Measurements from ENCODE around the gene SLC38A5.
"Not testable (repeated sequence)": the region's sequence is repeated elsewhere in the genome, so short reads cannot be mapped to it uniquely, and the experiment has no call there.

The SLC38A5 gene

DNA sequence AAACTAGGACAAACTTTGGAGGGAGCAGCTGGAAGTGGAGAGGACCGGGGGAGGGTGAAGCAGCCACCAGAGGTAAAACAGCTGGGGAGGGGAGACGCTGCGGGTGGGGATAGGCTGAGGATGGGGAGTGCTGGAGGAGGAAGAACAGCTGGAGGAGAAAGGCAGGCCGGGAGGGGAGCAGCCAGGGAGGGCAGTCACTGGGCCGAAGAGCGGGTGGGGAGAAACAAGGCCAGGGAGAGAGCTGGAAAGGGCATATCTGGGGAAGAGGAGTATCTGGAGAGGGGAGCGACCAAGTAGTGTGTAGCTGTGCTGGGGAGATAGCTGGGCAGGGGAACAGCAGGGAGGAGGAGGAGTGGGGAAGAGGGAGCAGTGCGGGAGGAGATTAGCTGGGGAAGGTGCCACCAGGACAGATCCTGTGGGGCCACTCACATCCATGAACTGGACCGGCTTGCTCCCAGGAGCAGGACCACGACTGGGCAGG is 2.7 kb downstream of the SLC38A5 start:
- DNase-seq: no peak

DNA sequence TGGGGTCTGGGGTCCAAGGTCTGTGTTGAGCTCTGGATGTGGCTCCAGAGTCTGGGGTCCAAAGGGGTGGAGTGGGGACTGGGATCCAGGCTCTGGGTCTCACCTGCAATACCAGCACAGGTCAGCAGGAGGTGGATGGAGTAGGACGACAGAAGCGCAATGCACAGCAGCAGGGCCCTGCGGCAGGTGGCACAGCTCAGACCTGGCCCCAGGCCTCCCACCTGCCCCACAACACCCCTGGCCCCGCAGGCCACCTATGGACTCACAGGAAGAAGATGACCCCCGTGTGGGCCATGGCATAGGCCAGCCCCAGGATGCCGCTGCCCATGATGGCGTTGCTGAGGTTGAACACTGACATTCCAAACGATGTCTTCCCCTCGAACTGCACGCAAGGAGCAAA is 3.4 kb downstream of the SLC38A5 start:
- DNase-seq: no peak

DNA sequence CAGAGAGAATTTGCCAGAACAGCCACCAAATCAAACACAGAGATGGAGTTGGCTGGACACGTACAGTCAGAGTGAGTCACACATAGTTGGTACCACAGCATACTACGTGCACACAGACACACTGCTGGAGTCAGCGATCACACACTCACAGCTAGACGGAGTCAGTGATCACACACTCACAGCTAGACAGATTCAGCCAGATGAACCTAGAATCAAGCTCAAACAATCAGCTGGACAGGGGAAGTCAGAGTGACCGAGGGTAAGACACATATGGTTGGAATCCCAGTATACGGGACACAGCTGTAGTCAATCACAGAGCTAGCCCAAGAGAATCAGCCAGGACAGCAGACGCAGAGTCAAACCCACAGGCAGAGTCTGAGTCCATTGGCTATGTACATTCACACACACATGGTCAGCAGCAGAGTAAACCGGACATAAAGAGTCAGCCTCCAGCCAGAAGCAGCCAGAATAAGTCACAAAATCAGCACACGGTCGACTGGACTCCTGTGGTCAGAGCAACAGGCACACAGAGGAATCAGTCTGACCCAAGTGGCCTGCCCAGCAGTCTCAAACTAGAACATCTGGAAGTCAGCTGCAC is 4.6 kb downstream of the SLC38A5 start:
- DNase-seq: no peak

DNA sequence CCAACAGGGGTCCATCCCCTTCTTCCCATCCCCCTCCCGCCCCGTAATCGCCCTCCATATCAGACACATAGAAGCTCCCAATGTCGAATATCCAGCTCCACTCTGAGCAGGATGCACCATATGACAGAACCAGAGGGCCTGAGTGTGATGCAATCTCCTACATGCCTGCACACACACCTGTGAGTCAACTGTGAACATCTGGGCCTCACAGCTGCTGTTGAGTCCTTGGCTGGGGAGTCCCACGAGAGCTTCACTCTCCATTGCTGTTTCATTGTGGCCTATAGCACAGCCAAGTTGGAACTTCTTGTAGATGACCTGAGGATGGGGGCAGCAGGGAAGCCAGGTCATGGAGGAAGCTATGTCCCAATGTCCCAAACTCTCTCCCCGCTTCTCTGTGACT is 8.2 kb downstream of the SLC38A5 start:
- no peak for DNase-seq

DNA sequence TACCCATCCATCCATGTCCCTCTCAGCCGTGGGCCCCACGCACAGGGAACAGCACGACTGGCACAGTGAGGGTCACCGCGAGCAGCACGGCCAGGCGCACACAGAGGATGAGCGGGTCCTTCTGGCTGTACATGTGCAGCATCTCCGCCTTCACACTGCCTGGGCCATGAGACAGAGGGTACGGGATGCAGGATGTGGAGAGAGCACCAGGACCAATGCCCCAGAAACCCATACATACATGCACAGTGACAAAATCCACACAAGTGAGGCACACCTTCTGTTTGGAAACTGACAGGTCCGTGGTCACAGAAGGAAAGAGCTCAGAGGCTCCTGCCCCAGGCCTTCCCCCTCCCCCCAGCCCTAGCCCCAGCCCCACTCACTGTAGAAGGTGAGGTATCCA is 9.5 kb downstream of the SLC38A5 start:
- no peak for DNase-seq

DNA sequence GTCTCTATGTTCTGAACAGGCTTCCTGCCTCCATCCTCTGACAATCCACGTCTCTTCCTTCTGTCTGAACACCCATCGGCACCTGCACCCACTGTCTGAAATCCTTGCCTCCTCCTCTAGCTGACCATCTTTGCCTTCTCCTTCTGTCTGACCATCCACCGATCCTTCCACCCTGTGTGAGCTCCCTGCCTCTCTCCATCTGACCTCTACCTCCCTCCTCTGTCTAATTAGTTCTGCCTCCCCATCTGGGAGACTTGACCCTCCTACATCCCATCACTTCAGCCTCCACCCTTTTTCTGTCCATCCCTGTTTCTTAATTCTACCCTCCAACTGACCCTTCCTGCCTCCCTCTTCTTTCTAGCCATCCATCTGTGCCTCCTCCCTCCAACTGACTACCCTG is 10.0 kb downstream of the SLC38A5 start:
- no peak for DNase-seq

DNA sequence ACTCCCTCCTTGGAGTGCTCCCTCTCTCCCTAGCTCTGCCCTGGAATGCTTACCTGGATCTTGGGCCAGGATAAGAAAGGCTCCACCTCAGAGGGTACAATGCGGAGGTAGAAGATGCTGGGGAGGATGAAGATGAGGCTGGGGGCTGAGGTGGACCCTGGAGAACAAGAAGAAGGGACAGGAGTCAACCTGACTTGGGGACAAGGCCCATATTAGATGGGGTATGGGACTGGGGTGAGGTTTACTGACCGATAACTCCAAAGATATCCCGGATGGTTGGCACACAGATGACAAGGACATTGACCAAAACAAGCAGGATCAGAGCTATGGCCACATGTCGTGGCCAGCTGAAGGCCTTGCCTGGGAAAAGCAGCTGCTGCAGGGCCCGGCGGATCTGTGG is 10.6 kb downstream of the SLC38A5 start:
- DNase-seq: no peak

DNA sequence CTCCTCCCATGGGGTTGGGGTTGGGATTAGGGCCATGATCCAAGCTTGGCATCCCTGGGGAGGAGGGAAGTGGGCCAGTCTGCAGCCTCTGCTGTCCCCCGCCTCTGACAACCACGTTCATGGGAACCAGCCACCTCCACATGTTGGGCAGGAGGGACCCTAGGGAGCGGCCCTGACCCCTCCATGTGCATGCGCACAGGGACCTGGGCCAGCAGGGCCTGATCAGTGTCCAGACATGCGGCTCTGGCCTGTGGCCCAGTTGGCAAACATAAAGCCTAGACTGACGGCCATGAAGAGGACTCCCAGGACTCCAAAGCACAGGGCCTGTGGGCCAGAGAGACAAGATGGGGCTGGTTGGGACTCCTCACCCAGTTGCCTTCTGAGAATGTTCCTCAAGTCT is 11.3 kb downstream of the SLC38A5 start:
- DNase-seq: no peak

DNA sequence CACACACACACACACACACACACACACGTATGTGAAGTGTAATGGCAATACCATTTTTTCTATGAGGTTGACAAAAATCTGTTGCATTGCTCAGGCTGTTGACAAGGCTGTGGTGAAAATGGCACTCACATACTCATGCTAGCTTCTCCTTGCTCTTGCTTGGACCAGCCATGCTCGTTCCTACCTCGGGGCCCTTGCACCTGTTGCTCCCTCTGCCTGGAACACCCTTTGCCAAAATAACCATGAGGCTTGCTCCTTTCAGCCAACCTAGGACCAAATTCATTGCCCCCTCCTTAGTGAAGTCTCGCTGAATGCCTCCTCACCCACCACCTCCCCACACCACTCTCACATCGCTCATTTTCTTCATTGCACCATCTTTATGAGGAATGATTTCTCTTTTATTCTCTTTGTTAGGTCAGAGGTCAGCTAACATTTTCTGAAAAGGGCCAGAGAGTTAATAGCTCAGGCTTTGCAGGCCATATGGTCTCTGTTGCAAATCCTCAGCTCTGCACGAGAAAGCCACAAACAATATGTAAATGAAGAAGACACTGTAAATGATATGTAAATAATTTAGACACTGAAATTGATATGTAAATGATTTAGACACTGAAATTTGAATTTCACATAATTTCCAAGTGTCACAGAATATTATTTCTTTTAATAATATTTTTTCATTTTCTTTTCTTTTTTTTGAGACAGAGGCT is 13.3 kb downstream of the SLC38A5 start:
- DNase-seq: no peak

DNA sequence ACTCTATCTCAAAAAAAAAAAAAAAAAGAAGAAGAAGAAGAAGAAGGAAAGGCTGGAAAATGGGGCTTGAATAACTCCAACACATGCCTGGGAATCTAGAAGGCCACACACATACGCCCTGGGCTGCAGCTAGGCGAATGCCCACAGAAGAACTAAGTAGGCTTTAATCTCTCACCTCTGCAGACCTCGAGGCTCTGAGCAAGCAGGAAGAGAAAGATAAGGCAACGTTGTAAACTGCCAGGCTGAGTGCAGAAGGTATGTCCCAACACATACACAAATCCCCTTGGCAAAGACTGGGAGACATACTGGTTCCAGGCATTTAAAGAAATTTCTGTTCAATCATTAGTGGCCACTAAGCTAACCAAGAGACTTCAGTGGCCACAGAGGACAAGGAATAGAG is 18.4 kb downstream of the SLC38A5 start:
- no peak for DNase-seq

DNA sequence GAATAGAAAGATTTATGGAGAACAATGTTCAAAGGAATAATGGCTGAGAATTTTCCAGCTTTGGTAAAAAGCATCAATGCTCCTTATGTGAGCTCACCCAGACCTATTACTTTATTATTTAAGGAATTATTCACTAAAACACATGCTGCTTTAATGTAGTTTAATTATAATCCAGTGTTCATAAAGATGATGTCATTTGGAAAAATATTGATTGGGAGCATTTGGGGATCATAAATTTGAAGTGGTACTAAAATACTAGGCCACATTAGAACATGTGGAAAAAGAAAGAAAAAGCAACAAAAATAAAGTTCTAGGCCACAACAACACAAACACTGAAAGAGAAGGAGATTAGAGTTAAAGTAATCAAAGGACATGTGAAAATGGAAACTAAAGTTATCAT is 20.0 kb downstream of the SLC38A5 start:
- DNase-seq: no peak

DNA sequence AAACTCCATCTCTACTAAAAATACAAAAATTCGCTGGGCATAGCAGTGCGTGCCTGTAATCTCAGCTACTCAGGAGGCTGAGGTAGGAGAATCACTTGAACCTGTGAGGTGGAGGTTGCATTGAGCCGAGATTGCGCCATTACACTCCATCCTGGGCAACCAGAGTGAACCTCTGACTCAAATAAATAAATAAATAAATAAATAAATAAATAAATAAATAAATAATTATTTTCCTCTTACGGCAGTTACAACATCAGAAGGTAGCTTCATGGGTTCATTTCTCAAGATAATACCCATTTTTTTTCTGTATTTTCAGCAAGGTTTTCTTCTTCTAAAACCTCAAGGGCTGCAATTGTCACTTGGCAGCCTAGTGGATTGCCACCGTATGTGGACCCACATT is 22.9 kb downstream of the SLC38A5 start:
- DNase-seq: not testable (repeated sequence)

DNA sequence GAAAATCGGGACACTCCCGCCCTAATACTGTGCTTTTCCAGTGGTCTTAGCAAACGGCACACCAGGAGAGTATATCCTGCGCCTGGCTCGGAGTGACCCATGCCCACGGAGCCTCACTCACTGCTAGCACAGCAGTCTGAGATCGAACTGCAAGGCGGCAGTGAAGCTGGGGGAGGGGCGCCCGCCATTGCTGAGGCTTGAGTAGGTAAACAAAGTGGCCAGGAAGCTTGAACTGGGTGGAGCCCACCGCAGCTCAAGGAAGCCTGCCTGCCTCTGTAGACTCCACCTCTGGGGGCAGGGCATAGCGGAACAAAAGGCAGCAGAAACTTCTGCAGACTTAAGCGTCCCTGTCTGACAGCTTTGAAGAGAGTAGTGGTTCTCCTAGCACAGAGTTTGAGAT is 36.3 kb downstream of the SLC38A5 start:
- DNase-seq: not testable (repeated sequence)

DNA sequence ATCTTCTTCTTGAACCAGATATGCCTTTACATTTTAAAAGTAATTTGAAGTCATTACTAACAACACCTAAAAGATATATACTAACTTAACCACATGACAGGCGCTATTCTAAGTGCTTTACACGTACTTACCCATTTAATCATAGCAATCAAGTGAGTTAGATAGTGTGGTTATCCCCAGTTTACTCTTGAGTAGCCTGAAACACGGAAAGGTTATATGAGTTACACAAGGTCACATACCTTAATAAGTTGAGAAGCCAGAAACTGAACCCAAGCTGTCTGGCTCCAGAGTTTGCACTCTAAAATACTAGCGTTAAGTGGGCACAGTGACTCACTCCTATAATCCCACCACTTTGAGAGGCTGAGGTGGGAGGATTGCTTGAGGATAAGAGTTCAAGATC is 39.9 kb downstream of the SLC38A5 start:
- DNase-seq: not testable (repeated sequence)

DNA sequence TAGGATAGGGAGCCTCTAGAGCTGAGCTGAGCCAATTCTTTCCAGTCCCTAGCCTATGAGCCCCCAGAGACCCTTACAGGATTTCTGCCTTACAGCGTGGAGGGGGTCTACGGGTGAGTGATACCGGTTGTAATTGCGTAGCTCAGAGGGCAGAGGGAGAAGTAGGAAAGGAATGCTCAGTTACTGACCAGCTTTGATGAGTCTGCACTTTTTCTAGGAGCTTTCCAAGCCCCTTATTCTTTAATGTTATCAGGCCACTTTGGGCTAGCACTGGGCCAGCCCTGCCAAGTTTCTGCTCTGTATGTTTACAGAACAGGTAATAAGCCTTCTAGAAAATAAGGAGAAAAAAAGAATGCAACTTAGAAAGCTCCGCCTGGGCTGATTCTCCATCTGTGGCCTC is 40.5 kb downstream of the SLC38A5 start:
- DNase-seq: not testable (repeated sequence)

DNA sequence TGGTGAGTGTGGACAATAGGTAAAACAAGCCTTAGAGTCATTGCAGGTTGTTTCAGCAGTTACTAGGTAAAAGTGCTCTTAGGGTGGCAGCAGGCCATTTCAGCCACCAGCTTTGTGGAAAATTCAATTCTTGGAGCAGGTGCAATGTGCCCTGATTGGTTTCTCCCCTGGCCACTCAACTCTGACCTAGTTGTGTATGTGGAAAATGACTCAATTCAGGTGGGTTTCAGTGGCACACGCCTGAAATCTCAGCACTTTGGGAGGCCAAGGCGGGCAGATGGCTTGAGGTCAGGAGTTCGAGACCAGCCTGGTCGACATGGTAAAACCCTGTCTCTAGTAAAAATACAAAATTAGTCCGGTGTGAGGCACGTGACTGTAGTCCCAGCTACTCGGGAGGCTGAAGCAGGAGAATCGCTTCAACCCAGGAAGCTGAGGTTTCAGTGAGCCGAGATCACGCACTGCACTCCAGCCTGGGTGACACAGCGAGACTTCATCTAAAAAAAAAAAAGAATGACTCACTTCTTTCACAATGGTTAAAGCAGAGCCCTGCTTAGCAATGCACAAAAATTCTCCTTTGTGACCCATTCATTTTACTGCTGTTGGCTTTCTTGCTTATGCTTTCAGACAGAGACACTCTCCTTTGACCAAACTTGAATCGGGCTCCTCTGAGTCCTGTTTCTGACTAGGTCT is 42.9 kb downstream of the SLC38A5 start:
- not testable (repeated sequence) for DNase-seq

DNA sequence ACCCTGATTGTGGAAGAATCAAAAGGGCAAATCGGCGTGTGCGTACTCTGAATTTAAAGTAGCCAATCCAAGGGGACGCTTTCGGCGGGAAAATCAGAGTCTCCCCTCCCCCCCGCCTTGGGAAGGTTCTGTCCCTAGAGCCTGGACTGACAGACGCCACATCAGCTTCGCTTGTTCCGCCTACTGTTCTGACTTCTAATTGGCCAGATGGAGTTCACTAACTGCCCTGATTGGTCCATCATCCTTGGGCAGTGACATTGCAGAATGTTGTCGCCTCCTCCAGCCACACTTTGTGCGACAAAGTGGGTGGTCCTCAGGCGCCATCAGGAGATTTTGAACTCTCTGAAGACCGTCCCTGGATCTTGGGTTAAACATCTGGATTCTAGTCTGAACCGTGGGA is 58.2 kb downstream of the SLC38A5 start, which contains the start of gene SSX4B:
Gene SSX4B (minus strand): TSS at position 101 of the 400 bp plus-strand sequence. CDS start 588 bp downstream, outside the sequence.
- not testable (repeated sequence) for DNase-seq

All from femur (tissue), 1 donor.